Glutamatergic neuron (in vitro differentiated cells): Measurements from ENCODE around the gene CYFIP2. TPM values are rescaled to one million over a fixed set of nuclear protein-coding genes. Genes with fewer than 3 reads are reported as not detected.
A peak's percentile ranks its signal among the peaks of the same experiment; 100 is the strongest.

ENCODE experiments used
- DNase-seq: peaks from one replicate; pipeline ENCODE4 v3.0.0; 2022
- H3K27ac Mint-ChIP-seq: one replicate; pipeline ENCODE4 v1.8.0; 2020; ENCODE audit warnings: mild to moderate bottlenecking, mixed read lengths, inconsistent platforms; ENCODE audit not compliant: unreplicated experiment
- H3K27me3 Mint-ChIP-seq: one replicate; pipeline ENCODE4 v1.8.0; 2020; ENCODE audit warnings: mild to moderate bottlenecking, moderate library complexity, mixed read lengths, inconsistent platforms; ENCODE audit not compliant: unreplicated experiment
- H3K36me3 Mint-ChIP-seq: one replicate; pipeline ENCODE4 v1.8.0; 2020; ENCODE audit warnings: mild to moderate bottlenecking, mixed read lengths, inconsistent platforms; ENCODE audit not compliant: unreplicated experiment
- H3K4me1 Mint-ChIP-seq: one replicate; pipeline ENCODE4 v1.8.0; 2020; ENCODE audit warnings: mild to moderate bottlenecking, low read depth, mixed read lengths, inconsistent platforms; ENCODE audit not compliant: unreplicated experiment
- H3K4me3 Mint-ChIP-seq: one replicate; pipeline ENCODE4 v1.8.0; 2020; ENCODE audit warnings: mild to moderate bottlenecking, mixed read lengths, inconsistent platforms; ENCODE audit not compliant: unreplicated experiment
- H3K9me3 Mint-ChIP-seq: one replicate; pipeline ENCODE4 v1.8.0; 2020; ENCODE audit warnings: mild to moderate bottlenecking, moderate library complexity, mixed read lengths, inconsistent platforms; ENCODE audit not compliant: unreplicated experiment
- CTCF ChIP-seq: fragments of 200-600 bp; sonication (generic); IDR thresholded peaks from one replicate; pipeline ENCODE4 v1.5.0; 2021; ENCODE audit not compliant: partially characterized antibody, unreplicated experiment
- total RNA-seq: library from RNA; stranded (reverse); fragmentation: NEBNext Ultra II Directional; extraction: Animal tissue kit (Norgen Biotek cat#: 25700); gene quantifications from one replicate; pipeline ENCODE4 v1.2.1, GENCODE V29; 2021; ENCODE audit not compliant: unreplicated experiment

CYFIP2 gene
- total RNA-seq, 1 donor from 2014 or later: 120 TPM

- DNase-seq: no peak
- H3K4me3 Mint-ChIP-seq: no peak overlapping the region
- no peak for TF ChIP-seq CTCF
- no peak overlapping the region for H3K27ac Mint-ChIP-seq
- peaks cover 8% of the 10 kb centered on the region for H3K4me1 Mint-ChIP-seq
- peaks cover 3% of the 10 kb centered on the region for H3K27me3 Mint-ChIP-seq
- H3K9me3 Mint-ChIP-seq: peaks cover 4% of the 10 kb centered on the region
- H3K36me3 Mint-ChIP-seq: peaks cover 8% of the 10 kb centered on the region
Measured at GRCh38 chr5:157362982-157363381, 97.1 kb downstream of the CYFIP2 start.

- TF ChIP-seq CTCF: no peak
- Mint-ChIP-seq H3K27ac (no peak overlapping the region), H3K36me3 (peaks cover 3% of the 10 kb centered on the region), H3K4me1 (peaks cover 8% of the 10 kb centered on the region), H3K9me3 (peaks cover 2% of the 10 kb centered on the region), H3K27me3 (peaks cover 2% of the 10 kb centered on the region), H3K4me3 (no peak overlapping the region)
- DNase-seq: no peak
Measured at GRCh38 chr5:157365732-157366131, 99.8 kb downstream of the CYFIP2 start.

- peaks cover 2% of the 10 kb centered on the region for H3K27me3 Mint-ChIP-seq
- no peak overlapping the region for H3K4me3 Mint-ChIP-seq
- no peaks in the 10 kb centered on the region for H3K9me3 Mint-ChIP-seq
- peaks cover under 1% of the 10 kb centered on the region for H3K36me3 Mint-ChIP-seq
- H3K27ac Mint-ChIP-seq: no peak overlapping the region
- DNase-seq: peak; percentile 70
- peak; percentile 49 for TF ChIP-seq CTCF
- peaks cover 13% of the 10 kb centered on the region for H3K4me1 Mint-ChIP-seq
Measured at GRCh38 chr5:157366741-157367674, 101.1 kb downstream of the CYFIP2 start.

GRCh38 chr5:157369507-157369906 lies 103.6 kb downstream of the CYFIP2 start:
- H3K36me3 Mint-ChIP-seq: no peaks in the 10 kb centered on the region
- no peak overlapping the region for H3K4me3 Mint-ChIP-seq
- H3K27ac Mint-ChIP-seq: no peak overlapping the region

More at GRCh38 chr5:157369507-157369906, 103.6 kb downstream of the CYFIP2 start:
- Mint-ChIP-seq H3K9me3 (no peaks in the 10 kb centered on the region), H3K4me1 (peaks cover 13% of the 10 kb centered on the region), H3K27me3 (no peaks in the 10 kb centered on the region)
- DNase-seq: no peak
- TF ChIP-seq CTCF: no peak
